PC-9 (cell line): Measurements from ENCODE around the gene UQCR11.

Source experiments
- EZH2 ChIP-seq: fragments of 200-600 bp; sonication (generic); IDR thresholded peaks from 2 replicates; pipeline ENCODE4 v1.8.0; 2017; ENCODE audit warnings: antibody characterized with exemption, low read depth
- TF ChIP-seq, protein P1 (sequence below): fragments of 200-600 bp; sonication (generic); conservative IDR thresholded peaks from 2 replicates; pipeline ENCODE4 v1.6.1; 2017; ENCODE audit warnings: mixed run types, antibody characterized with exemption, mild to moderate bottlenecking, moderate library complexity

DNA sequence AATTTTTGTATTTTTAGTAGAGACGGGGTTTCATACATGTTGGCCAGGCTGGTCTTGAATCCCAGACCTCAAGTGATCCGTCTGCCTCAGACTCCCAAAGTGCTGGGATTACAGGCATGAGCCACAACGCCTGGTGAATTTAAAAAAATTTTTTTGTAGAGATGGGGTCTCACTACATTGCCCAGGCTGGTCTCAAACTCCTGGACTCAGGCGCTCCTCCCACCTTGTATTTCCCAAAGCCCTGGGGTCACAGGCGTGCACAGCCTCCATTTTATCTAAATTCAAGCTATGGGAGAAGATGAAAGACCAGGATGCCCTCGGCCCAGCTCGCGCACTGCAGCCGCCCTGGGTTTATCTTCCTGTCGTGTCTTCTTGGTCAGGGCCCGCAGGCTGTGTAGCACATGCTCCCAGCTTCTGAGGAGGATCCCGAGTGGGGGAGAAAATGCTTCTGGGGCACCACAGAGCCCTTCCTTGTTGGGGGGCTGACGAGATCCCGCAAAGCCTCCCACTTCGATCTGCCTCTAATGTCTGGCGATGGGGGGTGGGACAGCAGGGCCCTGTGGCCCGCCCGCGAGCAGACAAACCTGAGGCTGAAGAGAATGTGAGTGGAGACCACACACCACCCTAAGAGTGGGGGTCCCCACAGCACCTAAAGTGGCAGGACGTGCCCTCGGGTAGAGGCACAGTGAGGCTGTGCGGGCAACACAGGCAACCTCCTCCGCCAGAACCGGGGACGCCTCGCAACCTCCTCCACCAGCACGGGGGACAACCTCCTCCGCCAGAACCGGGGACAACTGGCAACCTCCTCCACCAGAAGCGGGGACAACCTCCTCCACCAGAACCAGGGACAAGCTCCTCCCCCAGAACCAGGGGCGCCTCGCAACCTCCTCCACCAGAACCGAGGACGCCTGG is 31.3 kb upstream of the UQCR11 start:
- TF ChIP-seq, protein P1, sequence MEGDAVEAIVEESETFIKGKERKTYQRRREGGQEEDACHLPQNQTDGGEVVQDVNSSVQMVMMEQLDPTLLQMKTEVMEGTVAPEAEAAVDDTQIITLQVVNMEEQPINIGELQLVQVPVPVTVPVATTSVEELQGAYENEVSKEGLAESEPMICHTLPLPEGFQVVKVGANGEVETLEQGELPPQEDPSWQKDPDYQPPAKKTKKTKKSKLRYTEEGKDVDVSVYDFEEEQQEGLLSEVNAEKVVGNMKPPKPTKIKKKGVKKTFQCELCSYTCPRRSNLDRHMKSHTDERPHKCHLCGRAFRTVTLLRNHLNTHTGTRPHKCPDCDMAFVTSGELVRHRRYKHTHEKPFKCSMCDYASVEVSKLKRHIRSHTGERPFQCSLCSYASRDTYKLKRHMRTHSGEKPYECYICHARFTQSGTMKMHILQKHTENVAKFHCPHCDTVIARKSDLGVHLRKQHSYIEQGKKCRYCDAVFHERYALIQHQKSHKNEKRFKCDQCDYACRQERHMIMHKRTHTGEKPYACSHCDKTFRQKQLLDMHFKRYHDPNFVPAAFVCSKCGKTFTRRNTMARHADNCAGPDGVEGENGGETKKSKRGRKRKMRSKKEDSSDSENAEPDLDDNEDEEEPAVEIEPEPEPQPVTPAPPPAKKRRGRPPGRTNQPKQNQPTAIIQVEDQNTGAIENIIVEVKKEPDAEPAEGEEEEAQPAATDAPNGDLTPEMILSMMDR = no peak
- no peak for TF ChIP-seq EZH2
